Embryonic facial prominence (tissue), 1 donor: Measurements from ENCODE around the gene COPE.
A peak's percentile ranks its signal among the peaks of the same experiment; 100 is the strongest.
"Not testable (repeated sequence)": the region's sequence is repeated elsewhere in the genome, so short reads cannot be mapped to it uniquely, and the experiment has no call there.

Experiments
- DNase-seq: peaks from one replicate; pipeline ENCODE4 v3.0.0-alpha.2; 2016; ENCODE audit errors: extremely low spot score

Gene COPE

GRCh38 chr19:18940769-18941627 lies 21.8 kb upstream of the COPE start, which contains the start of gene HOMER3:
HOMER3 (minus strand) TSS chr19:18941217; CDS start chr19:18938982, 2,235 bp downstream.
- DNase-seq: peak; percentile 51

GRCh38 chr19:18939922-18940768 lies 21.0 kb upstream of the COPE start:
- DNase-seq: no peak

GRCh38 chr19:18939163-18939562 lies 20.0 kb upstream of the COPE start:
- no peak for DNase-seq

DNA sequence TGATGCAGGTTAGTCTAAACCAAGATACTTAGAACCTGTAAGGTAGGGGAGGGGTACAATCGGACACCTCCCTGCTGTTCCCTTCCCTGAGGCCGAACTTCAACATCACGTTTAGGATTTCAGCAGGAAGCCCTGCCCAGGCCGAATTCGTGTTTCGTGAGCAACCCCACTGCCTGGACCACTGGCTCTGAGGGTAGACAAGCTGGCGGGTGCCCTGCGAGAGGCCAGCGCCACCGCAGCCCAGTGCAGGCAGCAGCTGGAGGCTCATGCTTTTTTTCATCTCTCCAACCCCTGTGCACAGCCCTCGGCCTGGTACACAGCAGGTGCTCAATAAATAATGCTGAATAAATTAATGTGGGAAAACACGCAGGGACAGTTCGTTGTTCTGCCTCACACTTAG lies 14.1 kb upstream of the COPE start:
- DNase-seq: no peak

- no peak for DNase-seq
Measured at GRCh38 chr19:18932216-18932841, 13.1 kb upstream of the COPE start.

DNA sequence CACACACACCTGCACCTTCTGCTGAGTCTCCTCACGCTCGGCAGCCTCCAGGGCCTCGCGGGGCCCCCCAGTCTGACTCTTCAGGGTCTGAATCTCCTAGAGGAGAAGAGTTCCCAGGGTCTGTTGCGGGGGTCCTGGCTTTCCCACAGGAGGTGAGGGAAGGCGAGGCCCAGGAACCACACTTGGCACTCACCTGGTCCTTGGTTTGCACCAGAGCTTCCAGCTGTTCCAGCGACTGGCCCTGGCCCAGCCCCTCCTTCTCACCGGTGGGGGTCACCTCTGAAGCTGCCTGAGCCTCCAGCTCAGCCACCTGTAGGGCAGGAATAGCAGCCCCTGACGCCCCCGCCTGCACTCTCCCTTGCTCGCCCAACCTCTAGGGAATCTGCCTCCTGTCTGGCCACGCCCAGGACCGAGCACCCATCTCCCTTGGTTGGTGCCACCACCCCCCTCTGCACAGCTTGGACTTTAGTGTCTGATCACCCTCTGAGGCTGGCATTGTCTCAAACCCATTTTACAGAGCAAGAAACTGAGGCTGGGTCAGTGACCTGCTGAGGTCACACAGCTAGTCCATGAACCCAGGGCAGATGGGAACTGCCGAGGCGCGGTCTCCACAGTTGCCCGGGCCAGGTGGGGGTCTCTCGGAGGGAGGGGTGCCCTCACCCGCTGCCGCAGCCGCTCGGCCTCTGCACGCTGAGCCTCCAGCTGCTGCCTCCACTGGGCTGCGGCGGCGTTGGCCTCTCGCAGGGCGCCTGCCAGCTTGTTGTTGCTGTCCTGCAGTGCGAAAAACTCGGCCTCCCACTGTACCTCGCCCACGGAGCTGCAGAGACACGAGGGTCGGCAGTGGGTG lies 12.4 kb upstream of the COPE start:
- no peak for DNase-seq

DNA sequence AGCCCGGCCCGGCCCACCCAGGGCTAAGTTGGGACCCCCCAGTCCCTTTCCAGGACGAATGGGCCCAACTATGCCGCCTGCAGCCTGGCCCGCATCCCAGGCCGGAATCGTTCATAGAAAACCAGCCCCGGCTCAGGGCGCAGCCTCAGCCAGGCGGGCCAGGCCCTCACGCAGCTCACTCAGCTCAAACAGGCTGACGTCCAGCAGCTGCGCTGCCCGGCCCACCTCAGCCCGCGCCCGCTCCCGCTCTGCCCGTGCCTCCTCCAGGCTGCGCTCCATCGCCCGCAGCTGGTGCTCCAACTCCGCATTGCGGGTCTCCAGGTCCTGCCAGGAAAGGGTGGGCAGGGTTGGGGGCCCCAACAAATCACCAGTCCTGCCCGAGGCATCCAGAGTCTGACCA lies 10.1 kb upstream of the COPE start:
- DNase-seq: no peak

GRCh38 chr19:18928018-18928805 lies 9.0 kb upstream of the COPE start:
- DNase-seq: no peak

- no peak for DNase-seq
Measured at GRCh38 chr19:18924684-18925213, 5.6 kb upstream of the COPE start.

DNA sequence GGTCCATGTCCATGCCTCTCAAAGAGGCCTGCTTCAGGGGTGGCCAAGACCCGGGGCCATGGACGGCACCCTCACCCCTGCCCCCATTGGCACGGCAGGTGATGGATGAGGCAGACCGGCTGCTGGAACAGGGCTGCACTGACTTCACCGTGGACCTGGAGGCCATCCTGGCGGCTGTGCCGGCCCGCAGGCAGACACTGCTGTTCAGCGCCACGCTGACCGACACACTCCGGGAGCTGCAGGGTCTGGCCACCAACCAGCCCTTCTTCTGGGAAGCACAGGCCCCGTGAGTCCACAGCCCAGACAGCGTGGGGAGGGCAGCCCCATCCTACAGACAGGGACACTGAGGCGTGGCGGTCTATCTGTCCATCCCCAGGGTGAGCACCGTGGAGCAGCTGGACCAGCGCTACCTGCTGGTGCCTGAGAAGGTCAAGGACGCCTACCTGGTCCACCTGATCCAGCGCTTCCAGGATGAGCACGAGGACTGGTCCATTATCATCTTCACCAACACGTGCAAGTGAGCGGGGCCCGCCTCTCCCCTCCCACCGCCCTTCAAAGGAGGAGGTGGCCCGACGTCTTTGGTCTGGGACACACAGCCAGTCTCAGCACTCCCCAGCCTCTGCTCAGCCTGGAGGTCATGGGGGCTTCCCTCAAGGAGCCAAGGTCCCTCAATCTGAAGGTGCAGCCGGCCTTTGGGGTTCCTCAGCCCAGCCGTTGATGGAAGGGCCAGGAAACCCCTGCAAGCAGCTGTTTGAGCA lies 3.2 kb upstream of the COPE start:
- DNase-seq: no peak

DNA sequence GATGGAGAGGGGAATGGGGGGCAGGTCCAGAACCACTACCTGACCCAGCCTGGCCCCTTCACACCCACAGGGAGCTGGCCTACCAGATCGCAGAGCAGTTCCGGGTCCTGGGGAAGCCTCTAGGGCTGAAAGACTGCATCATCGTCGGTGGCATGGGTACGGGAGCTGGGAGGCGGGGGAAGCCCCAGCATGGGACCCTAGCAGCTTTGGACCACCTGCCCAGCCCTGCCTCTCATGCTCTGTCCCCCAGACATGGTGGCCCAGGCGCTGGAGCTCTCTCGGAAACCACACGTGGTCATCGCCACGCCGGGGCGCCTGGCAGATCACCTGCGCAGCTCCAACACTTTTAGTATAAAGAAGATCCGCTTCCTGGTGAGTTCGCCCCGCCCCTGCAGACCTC lies 2.4 kb upstream of the COPE start:
- DNase-seq: no peak

DNA sequence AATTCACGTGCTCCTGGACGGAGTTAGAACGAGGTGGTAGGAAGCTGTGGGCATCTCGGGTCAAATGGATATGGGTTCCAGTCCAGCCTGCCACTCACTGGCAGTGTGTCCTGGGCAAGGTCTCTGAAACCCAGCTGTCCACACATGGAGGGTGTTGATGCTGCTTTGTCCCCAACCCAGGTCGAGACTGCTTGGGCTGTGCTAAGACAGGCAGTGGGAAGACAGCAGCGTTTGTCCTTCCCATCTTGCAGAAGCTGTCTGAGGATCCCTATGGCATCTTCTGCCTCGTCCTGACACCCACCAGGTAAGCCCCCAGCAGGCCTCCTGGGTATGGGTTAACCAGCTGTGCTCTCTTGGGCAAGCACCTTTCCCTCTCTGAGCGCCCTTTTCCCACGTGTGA lies 1.2 kb upstream of the COPE start:
- no peak for DNase-seq

- DNase-seq: no peak
Measured at GRCh38 chr19:18919900-18920214, 670 bp upstream of the COPE start.

DNA sequence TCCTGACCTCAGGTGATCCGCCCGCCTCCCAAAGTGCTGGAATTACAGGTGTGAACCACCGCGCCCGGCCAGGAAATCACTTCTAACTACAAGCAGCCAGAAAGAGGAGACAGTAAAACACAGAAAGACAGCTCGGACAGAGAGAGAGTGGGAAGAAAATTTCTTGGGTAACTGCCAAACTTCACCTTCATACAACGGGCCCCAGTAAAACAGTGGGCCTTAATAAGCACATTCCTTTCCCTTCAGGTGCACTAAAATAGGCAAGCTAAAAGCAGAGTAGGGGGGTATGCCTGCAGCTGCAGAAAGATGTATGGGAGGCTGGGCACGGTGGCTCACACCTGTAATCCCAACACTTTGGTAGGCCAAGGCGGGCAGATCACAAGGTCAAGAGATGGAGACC lies 1.6 kb downstream of the COPE start:
- DNase-seq: not testable (repeated sequence)

DNA sequence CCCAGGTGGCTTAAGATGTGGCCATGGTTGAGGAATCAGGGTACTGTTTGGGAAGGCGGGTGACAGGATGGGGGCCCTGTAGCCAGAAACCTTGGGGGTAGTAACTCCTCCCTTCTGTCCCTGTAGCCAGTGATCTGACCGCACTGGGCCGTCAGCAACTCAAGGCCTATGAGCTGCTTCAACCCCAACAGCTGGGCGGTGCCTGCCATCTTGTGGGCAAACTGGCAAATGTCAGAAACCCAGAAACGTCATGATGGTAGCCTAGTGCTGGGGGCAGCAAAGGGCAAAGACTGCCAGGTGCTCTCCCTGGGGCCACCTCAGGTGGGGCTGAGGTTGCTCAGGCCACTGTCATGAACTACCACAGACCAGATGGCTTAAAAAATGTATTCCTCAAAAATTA lies 3.5 kb downstream of the COPE start:
- DNase-seq: no peak

DNA sequence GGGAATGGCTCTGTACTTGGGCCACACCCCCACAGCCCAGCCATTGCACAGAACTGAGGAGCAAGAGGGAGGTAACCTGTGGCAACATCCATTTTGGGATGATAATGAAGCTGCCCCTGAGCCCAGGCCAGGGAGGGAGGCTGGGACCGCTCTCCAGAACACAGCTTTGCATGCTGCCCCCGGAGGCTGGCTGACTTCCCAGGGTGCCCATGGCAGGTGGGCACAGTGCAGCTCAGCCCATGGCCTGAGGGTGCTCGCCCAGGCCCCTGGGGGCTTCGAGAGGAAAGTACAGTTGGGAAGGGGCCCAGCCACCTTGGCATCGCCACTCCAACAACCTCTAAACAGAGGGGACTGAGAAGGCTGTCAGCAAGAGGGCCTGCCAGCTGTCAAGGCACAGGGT lies 5.7 kb downstream of the COPE start:
- no peak for DNase-seq

GRCh38 chr19:18912933-18913332 lies 6.3 kb downstream of the COPE start:
- DNase-seq: no peak

DNA sequence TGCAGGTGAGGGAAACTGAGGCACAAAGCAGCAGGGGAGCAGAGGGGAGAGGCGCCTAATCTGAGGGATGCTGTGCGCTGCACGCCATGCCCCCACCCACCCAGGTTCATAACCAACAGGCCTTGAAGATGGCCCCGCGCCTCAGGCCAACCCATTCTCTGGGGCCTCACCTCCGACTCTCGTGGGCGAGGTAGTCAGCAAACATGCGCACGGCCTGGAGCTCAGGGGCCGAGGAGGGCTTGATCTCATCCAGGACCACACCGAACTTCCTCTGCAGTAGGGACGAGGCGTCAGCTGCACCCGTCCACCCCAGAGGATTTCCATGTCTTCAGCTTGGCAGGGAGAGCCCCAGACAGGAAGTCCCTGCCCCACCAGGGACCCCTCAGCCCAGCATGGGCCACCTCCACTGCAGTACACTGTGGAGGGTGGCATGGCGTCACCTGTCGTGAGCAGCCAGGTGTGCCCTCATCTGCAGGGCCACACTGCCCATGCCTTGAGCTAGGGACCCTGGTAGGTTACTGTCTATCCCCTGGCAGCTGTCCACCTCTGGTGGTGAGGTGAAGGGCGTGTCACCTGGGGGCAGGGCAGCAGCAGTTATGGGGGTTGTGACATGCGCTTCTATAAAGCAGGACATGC lies 8.3 kb downstream of the COPE start:
- DNase-seq: no peak

GRCh38 chr19:18910010-18910409 lies 9.2 kb downstream of the COPE start:
- no peak for DNase-seq
